Activated naive CD4-positive, alpha-beta T cell treated with anti-CD3 and anti-CD28 coated beads, Interleukin-2, amount 50 U/mL, for 24 hours (primary cell): ENCODE results near the gene ATP9B.
"Not testable (repeated sequence)": the region's sequence is repeated elsewhere in the genome, so short reads cannot be mapped to it uniquely, and the experiment has no call there.

Experiments used
- H3K27ac Mint-ChIP-seq: one replicate; pipeline ENCODE4 v1.8.0; 2021; ENCODE audit warnings: mild to moderate bottlenecking, mixed read lengths
- H3K27me3 Mint-ChIP-seq: one replicate; pipeline ENCODE4 v1.8.0; 2021; ENCODE audit warnings: mixed read lengths
- H3K36me3 Mint-ChIP-seq: one replicate; pipeline ENCODE4 v1.8.0; 2021; ENCODE audit warnings: mixed read lengths
- H3K4me1 Mint-ChIP-seq: one replicate; pipeline ENCODE4 v1.8.0; 2021; ENCODE audit warnings: mixed read lengths
- H3K4me3 Mint-ChIP-seq: one replicate; pipeline ENCODE4 v1.8.0; 2021; ENCODE audit warnings: mild to moderate bottlenecking, mixed read lengths
- H3K9me3 Mint-ChIP-seq: one replicate; pipeline ENCODE4 v1.8.0; 2021; ENCODE audit warnings: mixed read lengths

ATP9B gene

GRCh38 chr18:79366177-79367094 lies 297.2 kb downstream of the ATP9B start:
- peaks cover 15% of the 10 kb centered on the region for H3K36me3 Mint-ChIP-seq
- H3K9me3 Mint-ChIP-seq: no peaks in the 10 kb centered on the region
- H3K27me3 Mint-ChIP-seq: no peaks in the 10 kb centered on the region
- H3K4me3 Mint-ChIP-seq: no peak overlapping the region
- H3K4me1 Mint-ChIP-seq: peaks cover 29% of the 10 kb centered on the region
- no peak overlapping the region for H3K27ac Mint-ChIP-seq

- peaks cover 34% of the 10 kb centered on the region for H3K4me1 Mint-ChIP-seq
- H3K9me3 Mint-ChIP-seq: no peaks in the 10 kb centered on the region
- H3K4me3 Mint-ChIP-seq: no peak overlapping the region
- peak overlapping the region; percentile 57 for H3K27ac Mint-ChIP-seq
- no peaks in the 10 kb centered on the region for H3K27me3 Mint-ChIP-seq
- H3K36me3 Mint-ChIP-seq: peaks cover 12% of the 10 kb centered on the region
Observed at GRCh38 chr18:79367480-79367879, 298.3 kb downstream of the ATP9B start.

GRCh38 chr18:79367989-79368388 lies 298.8 kb downstream of the ATP9B start:
- H3K27me3 Mint-ChIP-seq: no peaks in the 10 kb centered on the region
- no peaks in the 10 kb centered on the region for H3K9me3 Mint-ChIP-seq
- H3K27ac Mint-ChIP-seq: no peak overlapping the region
- H3K4me3 Mint-ChIP-seq: no peak overlapping the region
- peaks cover 34% of the 10 kb centered on the region for H3K4me1 Mint-ChIP-seq
- H3K36me3 Mint-ChIP-seq: peaks cover 12% of the 10 kb centered on the region

GRCh38 chr18:79368681-79369080 lies 299.5 kb downstream of the ATP9B start:
- no peaks in the 10 kb centered on the region for H3K9me3 Mint-ChIP-seq
- no peak overlapping the region for H3K27ac Mint-ChIP-seq
- no peaks in the 10 kb centered on the region for H3K27me3 Mint-ChIP-seq
- peaks cover 34% of the 10 kb centered on the region for H3K4me1 Mint-ChIP-seq
- H3K4me3 Mint-ChIP-seq: no peak overlapping the region
- peaks cover 6% of the 10 kb centered on the region for H3K36me3 Mint-ChIP-seq

GRCh38 chr18:79371561-79372121 lies 302.4 kb downstream of the ATP9B start:
- Mint-ChIP-seq H3K9me3 (no peaks in the 10 kb centered on the region), H3K4me1 (peaks cover 34% of the 10 kb centered on the region), H3K27ac (peak overlapping the region; percentile 71), H3K4me3 (no peak overlapping the region), H3K27me3 (no peaks in the 10 kb centered on the region), H3K36me3 (no peaks in the 10 kb centered on the region)

- Mint-ChIP-seq H3K36me3 (no peaks in the 10 kb centered on the region), H3K9me3 (no peaks in the 10 kb centered on the region), H3K27ac (peak overlapping the region; percentile 17), H3K4me3 (no peak overlapping the region), H3K4me1 (peaks cover 33% of the 10 kb centered on the region), H3K27me3 (no peaks in the 10 kb centered on the region)
Observed at GRCh38 chr18:79372461-79372860, 303.3 kb downstream of the ATP9B start.

GRCh38 chr18:79372991-79373390 lies 303.8 kb downstream of the ATP9B start:
- Mint-ChIP-seq H3K9me3 (no peaks in the 10 kb centered on the region), H3K4me1 (peaks cover 28% of the 10 kb centered on the region), H3K4me3 (no peak overlapping the region), H3K27me3 (no peaks in the 10 kb centered on the region), H3K36me3 (no peaks in the 10 kb centered on the region), H3K27ac (peak overlapping the region; percentile 41)

- Mint-ChIP-seq H3K27me3 (no peaks in the 10 kb centered on the region), H3K4me3 (no peak overlapping the region), H3K9me3 (no peaks in the 10 kb centered on the region), H3K36me3 (no peaks in the 10 kb centered on the region), H3K27ac (no peak overlapping the region), H3K4me1 (peaks cover 21% of the 10 kb centered on the region)
Observed at GRCh38 chr18:79373736-79374135, 304.5 kb downstream of the ATP9B start.

- H3K27ac Mint-ChIP-seq: peak overlapping the region; percentile 8
- H3K9me3 Mint-ChIP-seq: no peaks in the 10 kb centered on the region
- peaks cover 25% of the 10 kb centered on the region for H3K4me1 Mint-ChIP-seq
Observed at GRCh38 chr18:79374408-79375171, 305.4 kb downstream of the ATP9B start.

GRCh38 chr18:79375441-79376154 lies 306.4 kb downstream of the ATP9B start:
- peaks cover 2% of the 10 kb centered on the region for H3K36me3 Mint-ChIP-seq
- peaks cover 19% of the 10 kb centered on the region for H3K4me1 Mint-ChIP-seq
- no peaks in the 10 kb centered on the region for H3K9me3 Mint-ChIP-seq
- no peak overlapping the region for H3K27ac Mint-ChIP-seq
- H3K4me3 Mint-ChIP-seq: no peak overlapping the region
- no peaks in the 10 kb centered on the region for H3K27me3 Mint-ChIP-seq

More at GRCh38 chr18:79374408-79375171, 305.4 kb downstream of the ATP9B start:
- Mint-ChIP-seq H3K27me3 (no peaks in the 10 kb centered on the region), H3K36me3 (peaks cover 2% of the 10 kb centered on the region), H3K4me3 (no peak overlapping the region)

GRCh38 chr18:79376661-79377060 lies 307.5 kb downstream of the ATP9B start:
- not testable (repeated sequence) for H3K27me3 Mint-ChIP-seq, H3K9me3 Mint-ChIP-seq, H3K27ac Mint-ChIP-seq, H3K4me3 Mint-ChIP-seq, H3K36me3 Mint-ChIP-seq
- peaks cover 11% of the 10 kb centered on the region for H3K4me1 Mint-ChIP-seq

GRCh38 chr18:79377187-79377891 lies 308.1 kb downstream of the ATP9B start:
- no peak overlapping the region for H3K4me3 Mint-ChIP-seq

GRCh38 chr18:79378536-79379250 lies 309.5 kb downstream of the ATP9B start:
- Mint-ChIP-seq H3K9me3 (no peaks in the 10 kb centered on the region), H3K27ac (peak overlapping the region; percentile 6), H3K36me3 (peaks cover 2% of the 10 kb centered on the region), H3K4me1 (peaks cover 8% of the 10 kb centered on the region), H3K4me3 (no peak overlapping the region), H3K27me3 (no peaks in the 10 kb centered on the region)

More at GRCh38 chr18:79377187-79377891, 308.1 kb downstream of the ATP9B start:
- Mint-ChIP-seq H3K27ac (no peak overlapping the region), H3K27me3 (no peaks in the 10 kb centered on the region), H3K4me1 (peaks cover 8% of the 10 kb centered on the region), H3K36me3 (peaks cover 2% of the 10 kb centered on the region), H3K9me3 (no peaks in the 10 kb centered on the region)

GRCh38 chr18:79379251-79379905 lies 310.2 kb downstream of the ATP9B start:
- Mint-ChIP-seq H3K9me3 (no peaks in the 10 kb centered on the region), H3K4me1 (peaks cover 8% of the 10 kb centered on the region), H3K4me3 (no peak overlapping the region), H3K36me3 (peaks cover 2% of the 10 kb centered on the region), H3K27me3 (no peaks in the 10 kb centered on the region), H3K27ac (no peak overlapping the region)
